Endothelial cell of umbilical vein (primary cell): ENCODE results near the gene PELI3.

Source experiments
- EZH2 ChIP-seq: IDR thresholded peaks from 2 replicates; pipeline ENCODE4 v1.6.1; 2012; ENCODE audit warnings: borderline replicate concordance, low read depth, mild to moderate bottlenecking, moderate library complexity, low read length, inconsistent platforms; ENCODE audit not compliant: severe bottlenecking
- GATA2 ChIP-seq: IDR thresholded peaks from 2 replicates; pipeline ENCODE4 v1.7.0; 2011; ENCODE audit warnings: low read depth, mild to moderate bottlenecking, moderate library complexity, mixed read lengths, low read length; ENCODE audit not compliant: insufficient read length, insufficient read depth
- JUN ChIP-seq: IDR thresholded peaks from 2 replicates; pipeline ENCODE4 v1.6.1; 2011; ENCODE audit warnings: borderline replicate concordance, low read depth; ENCODE audit not compliant: insufficient read length, insufficient read depth
- POLR2A ChIP-seq: IDR thresholded peaks from 2 replicates; pipeline ENCODE4 v1.6.1; 2012; ENCODE audit warnings: low read depth, mild to moderate bottlenecking, control low read depth, low read length
- POLR2AphosphoS5 ChIP-seq: IDR thresholded peaks from 2 replicates; pipeline ENCODE4 v1.6.1; 2012; ENCODE audit warnings: low read depth, mild to moderate bottlenecking, control low read depth, low read length, moderate library complexity; ENCODE audit not compliant: insufficient read depth
- TF ChIP-seq, protein P1 (sequence below), 2 donors: IDR thresholded peaks; 1 replicate in 1 of 2; 2 replicates in 1 of 2; pipeline ENCODE4 v1.5.1; 2011; ENCODE audit warnings: low read length in 2 of 2, mild to moderate bottlenecking in 2 of 2, moderate library complexity in 2 of 2, control low read depth in 1 of 2, inconsistent platforms in 1 of 2, low read depth in 1 of 2; ENCODE audit not compliant: insufficient read depth in 1 of 2; ENCODE audit errors: extremely low read depth in 1 of 2
- TF ChIP-seq, protein P2 (sequence below): IDR thresholded peaks from 2 replicates; pipeline ENCODE4 v1.6.1; 2011; ENCODE audit not compliant: insufficient read depth, insufficient read length

DNA sequence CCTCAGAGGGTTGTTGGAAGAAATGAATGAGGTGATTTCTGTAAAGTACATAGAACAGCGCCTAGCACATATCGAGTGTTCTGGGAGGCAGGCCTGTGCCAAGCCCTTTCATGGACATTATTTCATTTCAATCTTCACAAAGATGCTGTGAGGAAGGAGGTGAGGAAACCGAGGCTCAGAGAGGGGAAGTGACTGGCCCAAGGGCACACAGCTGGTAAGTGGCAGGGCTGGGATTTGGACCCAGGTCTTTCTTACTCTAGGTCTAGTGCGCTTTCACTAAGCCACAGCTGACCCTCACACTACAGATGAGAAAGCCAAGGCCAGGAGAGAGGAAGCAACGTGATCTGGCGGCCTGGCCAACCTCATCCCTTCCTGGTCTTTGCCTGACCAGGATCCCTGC, 2.0 kb downstream of the PELI3 start:
- TF ChIP-seq, protein P1, sequence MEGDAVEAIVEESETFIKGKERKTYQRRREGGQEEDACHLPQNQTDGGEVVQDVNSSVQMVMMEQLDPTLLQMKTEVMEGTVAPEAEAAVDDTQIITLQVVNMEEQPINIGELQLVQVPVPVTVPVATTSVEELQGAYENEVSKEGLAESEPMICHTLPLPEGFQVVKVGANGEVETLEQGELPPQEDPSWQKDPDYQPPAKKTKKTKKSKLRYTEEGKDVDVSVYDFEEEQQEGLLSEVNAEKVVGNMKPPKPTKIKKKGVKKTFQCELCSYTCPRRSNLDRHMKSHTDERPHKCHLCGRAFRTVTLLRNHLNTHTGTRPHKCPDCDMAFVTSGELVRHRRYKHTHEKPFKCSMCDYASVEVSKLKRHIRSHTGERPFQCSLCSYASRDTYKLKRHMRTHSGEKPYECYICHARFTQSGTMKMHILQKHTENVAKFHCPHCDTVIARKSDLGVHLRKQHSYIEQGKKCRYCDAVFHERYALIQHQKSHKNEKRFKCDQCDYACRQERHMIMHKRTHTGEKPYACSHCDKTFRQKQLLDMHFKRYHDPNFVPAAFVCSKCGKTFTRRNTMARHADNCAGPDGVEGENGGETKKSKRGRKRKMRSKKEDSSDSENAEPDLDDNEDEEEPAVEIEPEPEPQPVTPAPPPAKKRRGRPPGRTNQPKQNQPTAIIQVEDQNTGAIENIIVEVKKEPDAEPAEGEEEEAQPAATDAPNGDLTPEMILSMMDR (IDR thresholded peaks at IDR 0.05; ENCODE audit: extremely low read depth in 1 of 2, insufficient read depth in 1 of 2, low read depth in 1 of 2, low read length in 2 of 2) = no peak
- TF ChIP-seq EZH2 = no peak
- TF ChIP-seq JUN = no peak
- no peak for TF ChIP-seq POLR2A
- TF ChIP-seq, protein P2, sequence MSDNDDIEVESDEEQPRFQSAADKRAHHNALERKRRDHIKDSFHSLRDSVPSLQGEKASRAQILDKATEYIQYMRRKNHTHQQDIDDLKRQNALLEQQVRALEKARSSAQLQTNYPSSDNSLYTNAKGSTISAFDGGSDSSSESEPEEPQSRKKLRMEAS = no peak
- no peak for TF ChIP-seq GATA2
- TF ChIP-seq POLR2AphosphoS5 = no peak
